OCI-LY3 (cell line): ENCODE measurements around the gene C7orf57.

Experiments
- H2AFZ ChIP-seq: fragments of 200-600, 300-600 bp; shearing (Covaris generic); 2 replicates; pipeline ENCODE4 v1.6.0; 2014; ENCODE audit warnings: antibody characterized with exemption, low read depth, low read length
- H3K27ac ChIP-seq: fragments of 200-600, 300-600 bp; sonication (generic); 2 replicates; pipeline ENCODE4 v1.5.1; 2014; ENCODE audit warnings: mild to moderate bottlenecking, low read length, moderate library complexity, mixed read lengths
- H3K27me3 ChIP-seq: fragments of 200-600, 300-600 bp; sonication (generic); 2 replicates; pipeline ENCODE4 v1.6.1; 2014; ENCODE audit warnings: low read depth, low read length, mixed read lengths
- H3K36me3 ChIP-seq: fragments of 200-600, 300-600 bp; sonication (generic); replicated peaks from 2 replicates; pipeline ENCODE3; 2014; ENCODE audit warnings: low read depth, low read length, mixed read lengths
- H3K4me1 ChIP-seq: fragments of 300-600, 200-600 bp; sonication (generic); 2 replicates; pipeline ENCODE4 v1.6.1; 2014; ENCODE audit warnings: low read length, mixed read lengths
- H3K4me2 ChIP-seq: fragments of 200-600, 300-600 bp; sonication (generic); 2 replicates; pipeline ENCODE4 v1.6.1; 2014; ENCODE audit warnings: low read length, mixed read lengths
- H3K4me3 ChIP-seq: fragments of 300-600, 200-600 bp; sonication (generic); 2 replicates; pipeline ENCODE4 v1.5.1; 2014; ENCODE audit warnings: antibody characterized with exemption, mild to moderate bottlenecking, low read length, moderate library complexity
- H3K79me2 ChIP-seq: fragments of 300-600, 200-600 bp; shearing (Covaris generic); 2 replicates; pipeline ENCODE4 v1.6.1; 2014; ENCODE audit warnings: mild to moderate bottlenecking, low read length, mixed read lengths
- H3K9ac ChIP-seq: fragments of 300-600, 200-600 bp; shearing (Covaris generic); 2 replicates; pipeline ENCODE4 v1.6.0; 2014; ENCODE audit warnings: mild to moderate bottlenecking, low read length, moderate library complexity
- H3K9me3 ChIP-seq: fragments of 200-600, 300-600 bp; shearing (Covaris generic); 2 replicates; pipeline ENCODE4 v1.6.1; 2014; ENCODE audit warnings: low read length, mixed read lengths; ENCODE audit not compliant: insufficient read depth
- H4K20me1 ChIP-seq: fragments of 200-600, 300-600 bp; sonication (generic); 2 replicates; pipeline ENCODE4 v1.6.1; 2016; ENCODE audit warnings: low read length, mixed read lengths; ENCODE audit not compliant: insufficient read depth
- CTCF ChIP-seq: fragments of 200-600, 300-600 bp; sonication (generic); IDR thresholded peaks from 2 replicates; pipeline ENCODE4 v1.5.1; 2014; ENCODE audit warnings: antibody characterized with exemption, low read length, low read depth
- EZH2phosphoT487 ChIP-seq: fragments of 200-600 bp; shearing (Covaris generic); IDR thresholded peaks from 2 replicates; pipeline ENCODE4 v1.6.1; 2018; ENCODE audit warnings: antibody characterized with exemption, mixed run types, low read depth

C7orf57 gene

GRCh38 chr7:48107926-48108472 is 72.7 kb downstream of the C7orf57 start:
- Histone ChIP-seq H3K4me1 (no peaks in the 10 kb centered on the region), H3K4me2 (no peak overlapping the region), H4K20me1 (no peaks in the 10 kb centered on the region), H3K36me3 (no peaks in the 10 kb centered on the region), H3K27me3 (peaks cover 15% of the 10 kb centered on the region), H3K4me3 (no peak overlapping the region), H3K79me2 (no peaks in the 10 kb centered on the region), H3K9me3 (no peaks in the 10 kb centered on the region), H2AFZ (no peak overlapping the region), H3K9ac (no peak overlapping the region), H3K27ac (no peak overlapping the region)
- TF ChIP-seq CTCF (no peak), EZH2phosphoT487 (no peak)

GRCh38 chr7:48108959-48109847 is 73.9 kb downstream of the C7orf57 start:
- H3K4me1 ChIP-seq: no peaks in the 10 kb centered on the region
- no peaks in the 10 kb centered on the region for H3K36me3 ChIP-seq
- TF ChIP-seq CTCF (no peak), EZH2phosphoT487 (no peak)
- no peak overlapping the region for H3K4me3 ChIP-seq
- no peak overlapping the region for H3K9ac ChIP-seq
- no peaks in the 10 kb centered on the region for H3K9me3 ChIP-seq
- no peaks in the 10 kb centered on the region for H4K20me1 ChIP-seq
- H3K27ac ChIP-seq: no peak overlapping the region
- H2AFZ ChIP-seq: no peak overlapping the region
- no peaks in the 10 kb centered on the region for H3K79me2 ChIP-seq
- H3K4me2 ChIP-seq: no peak overlapping the region
- peaks cover 15% of the 10 kb centered on the region for H3K27me3 ChIP-seq

- Histone ChIP-seq H3K9ac (no peak overlapping the region), H3K27ac (no peak overlapping the region), H4K20me1 (no peaks in the 10 kb centered on the region), H3K4me1 (no peaks in the 10 kb centered on the region), H3K27me3 (peaks cover 15% of the 10 kb centered on the region), H3K36me3 (no peaks in the 10 kb centered on the region), H3K4me2 (no peak overlapping the region), H3K79me2 (no peaks in the 10 kb centered on the region), H3K4me3 (no peak overlapping the region), H2AFZ (no peak overlapping the region), H3K9me3 (no peaks in the 10 kb centered on the region)
- TF ChIP-seq EZH2phosphoT487 (no peak), CTCF (peak; percentile 93)
Observed at GRCh38 chr7:48109848-48110663, 74.7 kb downstream of the C7orf57 start.

- Histone ChIP-seq H3K36me3 (no peaks in the 10 kb centered on the region), H3K79me2 (no peaks in the 10 kb centered on the region), H2AFZ (no peak overlapping the region), H3K4me1 (no peaks in the 10 kb centered on the region), H4K20me1 (no peaks in the 10 kb centered on the region), H3K9ac (no peak overlapping the region), H3K27me3 (peaks cover 15% of the 10 kb centered on the region), H3K27ac (no peak overlapping the region), H3K4me2 (no peak overlapping the region), H3K4me3 (no peak overlapping the region), H3K9me3 (no peaks in the 10 kb centered on the region)
- TF ChIP-seq CTCF (no peak), EZH2phosphoT487 (no peak)
Observed at GRCh38 chr7:48110868-48111267, 75.5 kb downstream of the C7orf57 start.
